ENCODE measurements around the gene RABL6. TPM values are rescaled to one million over a fixed set of nuclear protein-coding genes. Genes with fewer than 3 reads are reported as not detected.
A peak's percentile ranks its signal among the peaks of the same experiment; 100 is the strongest.

Gene RABL6
- total RNA-seq, 2 donors from 2014 or later, result 55.6 to 59.7 TPM

GRCh38 chr9:136804509-136805206 is 3.1 kb upstream of the RABL6 start:
- Mint-ChIP-seq H3K27ac (no peak overlapping the region), H3K27me3 (no peaks in the 10 kb centered on the region), H3K4me1 (peaks cover 14% of the 10 kb centered on the region), H3K36me3 (ENCODE audit: low read depth) (peaks cover 2% of the 10 kb centered on the region), H3K4me3 (no peak overlapping the region)
- ATAC-seq (no peak), DNase-seq (no peak)
- H3K9me3 ChIP-seq (ENCODE audit: control insufficient read depth, low read length, poor library complexity, severe bottlenecking), result no peaks in the 10 kb centered on the region

GRCh38 chr9:136805207-136805740 is 2.5 kb upstream of the RABL6 start:
- ATAC-seq (no peak), DNase-seq (no peak)
- Mint-ChIP-seq H3K4me3 (peak overlapping the region; percentile 55), H3K4me1 (peaks cover 12% of the 10 kb centered on the region), H3K36me3 (ENCODE audit: low read depth) (peaks cover 2% of the 10 kb centered on the region), H3K27ac (no peak overlapping the region), H3K27me3 (no peaks in the 10 kb centered on the region)
- no peaks in the 10 kb centered on the region for H3K9me3 ChIP-seq (ENCODE audit: control insufficient read depth, low read length, poor library complexity, severe bottlenecking)

GRCh38 chr9:136806067-136806466 is 1.7 kb upstream of the RABL6 start:
- no peaks in the 10 kb centered on the region for H3K9me3 ChIP-seq (ENCODE audit: control insufficient read depth, low read length, poor library complexity, severe bottlenecking)
- no peak for DNase-seq
- no peak for ATAC-seq
- peaks cover 12% of the 10 kb centered on the region for H3K4me1 Mint-ChIP-seq
- H3K27ac Mint-ChIP-seq, result no peak overlapping the region
- peak overlapping the region; percentile 90 for H3K4me3 Mint-ChIP-seq
- peaks cover 2% of the 10 kb centered on the region for H3K36me3 Mint-ChIP-seq (ENCODE audit: low read depth)
- H3K27me3 Mint-ChIP-seq, result no peaks in the 10 kb centered on the region

- peak overlapping the region; percentile 90 for H3K4me3 Mint-ChIP-seq
- no peaks in the 10 kb centered on the region for H3K9me3 ChIP-seq (ENCODE audit: control insufficient read depth, low read length, poor library complexity, severe bottlenecking)
- H3K4me1 Mint-ChIP-seq, result peaks cover 10% of the 10 kb centered on the region
- H3K27ac Mint-ChIP-seq, result peak overlapping the region; percentile 78
- H3K36me3 Mint-ChIP-seq (ENCODE audit: low read depth), result peaks cover 2% of the 10 kb centered on the region
- H3K27me3 Mint-ChIP-seq, result no peaks in the 10 kb centered on the region
- no peak for ATAC-seq
- DNase-seq, result no peak
Observed at GRCh38 chr9:136806631-136807201, 1.0 kb upstream of the RABL6 start.

- Mint-ChIP-seq H3K4me3 (peak overlapping the region; percentile 90), H3K27me3 (no peaks in the 10 kb centered on the region), H3K36me3 (ENCODE audit: low read depth) (peaks cover 2% of the 10 kb centered on the region), H3K27ac (peak overlapping the region; percentile 83), H3K4me1 (peaks cover 17% of the 10 kb centered on the region)
- no peaks in the 10 kb centered on the region for H3K9me3 ChIP-seq (ENCODE audit: control insufficient read depth, low read length, poor library complexity, severe bottlenecking)
- peak; percentile 53 for ATAC-seq
- DNase-seq, result peak; percentile 39 to 40 (median 39)
Observed at GRCh38 chr9:136808075-136808805, 492 bp downstream of the RABL6 start.

- peaks cover 16% of the 10 kb centered on the region for H3K4me1 Mint-ChIP-seq
- ATAC-seq (no peak), DNase-seq (no peak)
- no peaks in the 10 kb centered on the region for H3K27me3 Mint-ChIP-seq
- H3K36me3 Mint-ChIP-seq (ENCODE audit: low read depth), result no peaks in the 10 kb centered on the region
- H3K9me3 ChIP-seq (ENCODE audit: control insufficient read depth, low read length, poor library complexity, severe bottlenecking), result no peaks in the 10 kb centered on the region
- H3K4me3 Mint-ChIP-seq, result peak overlapping the region; percentile 87
- peak overlapping the region; percentile 83 for H3K27ac Mint-ChIP-seq
Observed at GRCh38 chr9:136808806-136809158, 1.0 kb downstream of the RABL6 start.

- peak overlapping the region; percentile 34 for H3K27ac Mint-ChIP-seq
- peaks cover 5% of the 10 kb centered on the region for H3K36me3 Mint-ChIP-seq (ENCODE audit: low read depth)
- peaks cover 24% of the 10 kb centered on the region for H3K4me1 Mint-ChIP-seq
- H3K27me3 Mint-ChIP-seq, result no peaks in the 10 kb centered on the region
- no peak overlapping the region for H3K4me3 Mint-ChIP-seq
- ATAC-seq (no peak), DNase-seq (no peak)
- H3K9me3 ChIP-seq (ENCODE audit: control insufficient read depth, low read length, poor library complexity, severe bottlenecking), result no peaks in the 10 kb centered on the region
Observed at GRCh38 chr9:136814725-136815421, 7.1 kb downstream of the RABL6 start.

- no peaks in the 10 kb centered on the region for H3K9me3 ChIP-seq (ENCODE audit: control insufficient read depth, low read length, poor library complexity, severe bottlenecking)
- Mint-ChIP-seq H3K4me3 (no peak overlapping the region), H3K27ac (peak overlapping the region; percentile 34), H3K36me3 (ENCODE audit: low read depth) (peaks cover 5% of the 10 kb centered on the region), H3K4me1 (peaks cover 24% of the 10 kb centered on the region), H3K27me3 (no peaks in the 10 kb centered on the region)
- ATAC-seq (no peak), DNase-seq (no peak)
Observed at GRCh38 chr9:136815422-136815782, 7.7 kb downstream of the RABL6 start.

- Mint-ChIP-seq H3K27me3 (no peaks in the 10 kb centered on the region), H3K4me3 (peak overlapping the region; percentile 21), H3K36me3 (ENCODE audit: low read depth) (peaks cover 3% of the 10 kb centered on the region), H3K27ac (no peak overlapping the region), H3K4me1 (peaks cover 7% of the 10 kb centered on the region)
- ATAC-seq, result no peak
- DNase-seq, result no peak
- H3K9me3 ChIP-seq (ENCODE audit: control insufficient read depth, low read length, poor library complexity, severe bottlenecking), result no peaks in the 10 kb centered on the region
Observed at GRCh38 chr9:136820971-136821825, 13.4 kb downstream of the RABL6 start.

- no peak for DNase-seq
- peaks cover 1% of the 10 kb centered on the region for H3K36me3 Mint-ChIP-seq (ENCODE audit: low read depth)
- peaks cover 7% of the 10 kb centered on the region for H3K4me1 Mint-ChIP-seq
- no peak overlapping the region for H3K4me3 Mint-ChIP-seq
- no peak for ATAC-seq
- no peaks in the 10 kb centered on the region for H3K27me3 Mint-ChIP-seq
- no peak overlapping the region for H3K27ac Mint-ChIP-seq
- H3K9me3 ChIP-seq (ENCODE audit: control insufficient read depth, low read length, poor library complexity, severe bottlenecking), result no peaks in the 10 kb centered on the region
Observed at GRCh38 chr9:136821826-136822544, 14.2 kb downstream of the RABL6 start.

GRCh38 chr9:136823136-136824046 is 15.6 kb downstream of the RABL6 start:
- Mint-ChIP-seq H3K36me3 (ENCODE audit: low read depth) (no peaks in the 10 kb centered on the region), H3K27me3 (no peaks in the 10 kb centered on the region), H3K27ac (no peak overlapping the region), H3K4me3 (no peak overlapping the region), H3K4me1 (peaks cover 6% of the 10 kb centered on the region)
- no peaks in the 10 kb centered on the region for H3K9me3 ChIP-seq (ENCODE audit: control insufficient read depth, low read length, poor library complexity, severe bottlenecking)
- no peak for ATAC-seq
- no peak for DNase-seq

All from T-helper 17 cell (primary cell).